ENCODE results near the gene TOMM40. TPM values are rescaled to one million over a fixed set of nuclear protein-coding genes. Genes with fewer than 3 reads are reported as not detected.

The TOMM40 gene
- total RNA-seq, 1 experiment from 2014 or later, result 162 TPM

GRCh38 chr19:44872661-44873060 lies 18.4 kb upstream of the TOMM40 start:
- DNase-seq, result no peak
- Mint-ChIP-seq H3K4me3 (ENCODE audit: low read depth, unreplicated experiment) (no peak overlapping the region), H3K27ac (ENCODE audit: unreplicated experiment) (no peak overlapping the region), H3K4me1 (ENCODE audit: low read depth, unreplicated experiment) (peaks cover 15% of the 10 kb centered on the region), H3K9me3 (ENCODE audit: low read depth, unreplicated experiment) (no peaks in the 10 kb centered on the region), H3K36me3 (ENCODE audit: insufficient read depth, unreplicated experiment) (peaks cover 80% of the 10 kb centered on the region), H3K27me3 (ENCODE audit: unreplicated experiment) (no peaks in the 10 kb centered on the region)
- intact Hi-C loops (cut with micrococcal nuclease; ENCODE audit: unreplicated experiment), result no loop called here
- BruUV-seq (replicated peaks), result no TSS peak
- CTCF ChIA-PET, result interaction anchor here (0.6 kb wide), 1 partner anchor 27 kb away, joined by 3 read pairs; no protein-coding TSS in a partner anchor
- no peak for TF ChIP-seq CTCF (IDR thresholded peaks at IDR 0.05; ENCODE audit: unreplicated experiment)

- peaks cover 76% of the 10 kb centered on the region for H3K36me3 Mint-ChIP-seq (ENCODE audit: insufficient read depth, unreplicated experiment)
- intact Hi-C loops (cut with micrococcal nuclease; ENCODE audit: unreplicated experiment), result no loop called here
- no peak overlapping the region for H3K4me3 Mint-ChIP-seq (ENCODE audit: low read depth, unreplicated experiment)
- H3K27ac Mint-ChIP-seq (ENCODE audit: unreplicated experiment), result no peak overlapping the region
- no TSS peak for BruUV-seq (replicated peaks)
- H3K9me3 Mint-ChIP-seq (ENCODE audit: low read depth, unreplicated experiment), result no peaks in the 10 kb centered on the region
- peaks cover 22% of the 10 kb centered on the region for H3K4me1 Mint-ChIP-seq (ENCODE audit: low read depth, unreplicated experiment)
- TF ChIP-seq CTCF (IDR thresholded peaks at IDR 0.05; ENCODE audit: unreplicated experiment), result no peak
- no peak for DNase-seq
- CTCF ChIA-PET, result no interaction called here
- no peaks in the 10 kb centered on the region for H3K27me3 Mint-ChIP-seq (ENCODE audit: unreplicated experiment)
Measured at GRCh38 chr19:44874317-44874716, 16.7 kb upstream of the TOMM40 start.

GRCh38 chr19:44875666-44876451 lies 15.2 kb upstream of the TOMM40 start:
- BruUV-seq (replicated peaks), result no TSS peak
- H3K9me3 Mint-ChIP-seq (ENCODE audit: low read depth, unreplicated experiment), result no peaks in the 10 kb centered on the region
- H3K4me1 Mint-ChIP-seq (ENCODE audit: low read depth, unreplicated experiment), result peaks cover 22% of the 10 kb centered on the region
- H3K36me3 Mint-ChIP-seq (ENCODE audit: insufficient read depth, unreplicated experiment), result peaks cover 71% of the 10 kb centered on the region
- no peak overlapping the region for H3K27ac Mint-ChIP-seq (ENCODE audit: unreplicated experiment)
- no peak for DNase-seq
- TF ChIP-seq CTCF (IDR thresholded peaks at IDR 0.05; ENCODE audit: unreplicated experiment), result no peak
- CTCF ChIA-PET, result no interaction called here
- H3K27me3 Mint-ChIP-seq (ENCODE audit: unreplicated experiment), result no peaks in the 10 kb centered on the region
- intact Hi-C loops (cut with micrococcal nuclease; ENCODE audit: unreplicated experiment), result no loop called here
- H3K4me3 Mint-ChIP-seq (ENCODE audit: low read depth, unreplicated experiment), result no peak overlapping the region

GRCh38 chr19:44876930-44877535 lies 14.0 kb upstream of the TOMM40 start:
- BruUV-seq (replicated peaks), result no TSS peak
- intact Hi-C loops (cut with micrococcal nuclease; ENCODE audit: unreplicated experiment), result no loop called here

More at GRCh38 chr19:44876930-44877535, 14.0 kb upstream of the TOMM40 start:
- CTCF ChIA-PET, result no interaction called here
- H3K4me3 Mint-ChIP-seq (ENCODE audit: low read depth, unreplicated experiment), result no peak overlapping the region
- H3K4me1 Mint-ChIP-seq (ENCODE audit: low read depth, unreplicated experiment), result peaks cover 22% of the 10 kb centered on the region
- no peaks in the 10 kb centered on the region for H3K27me3 Mint-ChIP-seq (ENCODE audit: unreplicated experiment)
- H3K27ac Mint-ChIP-seq (ENCODE audit: unreplicated experiment), result no peak overlapping the region
- no peak for TF ChIP-seq CTCF (IDR thresholded peaks at IDR 0.05; ENCODE audit: unreplicated experiment)
- H3K9me3 Mint-ChIP-seq (ENCODE audit: low read depth, unreplicated experiment), result no peaks in the 10 kb centered on the region
- H3K36me3 Mint-ChIP-seq (ENCODE audit: insufficient read depth, unreplicated experiment), result peaks cover 82% of the 10 kb centered on the region
- no peak for DNase-seq

All from Calu3 (cell line).